Measurements from ENCODE around the gene DCP1B. TPM values are rescaled to one million over a fixed set of nuclear protein-coding genes. Genes with fewer than 3 reads are reported as not detected.

The DCP1B gene
- total and polyA plus RNA-seq, 2 donors (not counting 1 experiment from before 2014, with no cell fraction given), result 12.3 to 18.0 TPM

DNA sequence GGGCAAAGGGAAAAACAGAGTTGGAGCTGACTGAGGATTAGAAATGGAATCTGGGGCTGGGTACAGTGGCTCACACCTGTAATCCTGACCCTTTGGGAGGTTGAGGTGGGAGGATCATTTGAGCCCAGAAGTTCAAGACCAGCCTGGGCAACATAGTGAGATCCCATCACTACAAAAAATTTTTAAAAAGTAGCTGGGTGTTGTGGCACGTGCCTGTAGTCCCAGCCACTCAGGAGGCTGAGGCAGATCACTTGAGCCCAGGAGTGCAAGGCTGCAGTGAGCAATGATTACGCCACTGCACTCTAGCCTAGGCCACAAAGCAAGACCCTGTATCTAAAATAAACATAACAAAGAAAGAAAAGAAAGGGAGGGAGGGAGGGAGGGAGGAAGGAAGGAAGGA is 14.9 kb upstream of the DCP1B start:
- H4K20me1 ChIP-seq (ENCODE audit: control insufficient read depth, insufficient read depth, low read length, poor library complexity, severe bottlenecking), result no peaks in the 10 kb centered on the region
- TF ChIP-seq, protein P1, sequence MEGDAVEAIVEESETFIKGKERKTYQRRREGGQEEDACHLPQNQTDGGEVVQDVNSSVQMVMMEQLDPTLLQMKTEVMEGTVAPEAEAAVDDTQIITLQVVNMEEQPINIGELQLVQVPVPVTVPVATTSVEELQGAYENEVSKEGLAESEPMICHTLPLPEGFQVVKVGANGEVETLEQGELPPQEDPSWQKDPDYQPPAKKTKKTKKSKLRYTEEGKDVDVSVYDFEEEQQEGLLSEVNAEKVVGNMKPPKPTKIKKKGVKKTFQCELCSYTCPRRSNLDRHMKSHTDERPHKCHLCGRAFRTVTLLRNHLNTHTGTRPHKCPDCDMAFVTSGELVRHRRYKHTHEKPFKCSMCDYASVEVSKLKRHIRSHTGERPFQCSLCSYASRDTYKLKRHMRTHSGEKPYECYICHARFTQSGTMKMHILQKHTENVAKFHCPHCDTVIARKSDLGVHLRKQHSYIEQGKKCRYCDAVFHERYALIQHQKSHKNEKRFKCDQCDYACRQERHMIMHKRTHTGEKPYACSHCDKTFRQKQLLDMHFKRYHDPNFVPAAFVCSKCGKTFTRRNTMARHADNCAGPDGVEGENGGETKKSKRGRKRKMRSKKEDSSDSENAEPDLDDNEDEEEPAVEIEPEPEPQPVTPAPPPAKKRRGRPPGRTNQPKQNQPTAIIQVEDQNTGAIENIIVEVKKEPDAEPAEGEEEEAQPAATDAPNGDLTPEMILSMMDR (IDR thresholded peaks at IDR 0.05), result no peak
- no peak for TF ChIP-seq EZH2 (IDR thresholded peaks at IDR 0.05; ENCODE audit: borderline replicate concordance, insufficient read depth, low read depth, low read length, poor library complexity, severe bottlenecking)
- no peak overlapping the region for H3K4me2 ChIP-seq (replicated peaks; ENCODE audit: low read depth, low read length, poor library complexity, severe bottlenecking)
- no peak overlapping the region for H3K9ac ChIP-seq (ENCODE audit: low read length)
- H3K27ac Mint-ChIP-seq, result no peak overlapping the region
- H3K27me3 Mint-ChIP-seq, result peaks cover 14% of the 10 kb centered on the region
- no peak overlapping the region for H2AFZ ChIP-seq (ENCODE audit: insufficient read depth, low read depth, low read length, poor library complexity, severe bottlenecking)
- peaks cover 0 to 3% (median 0%) of the 10 kb centered on the region in 3 donors for H3K9me3 ChIP-seq (ENCODE audit: control extremely low read depth in 1 of 3, control insufficient read depth in 2 of 3, insufficient read depth in 1 of 3, low read length in 2 of 3)
- no peaks in the 10 kb centered on the region for H3K9me3 Mint-ChIP-seq (ENCODE audit: insufficient read depth)
- POLR2A ChIA-PET, result no interaction called here
- DNase-seq, result no peak
- WGBS (ENCODE audit: insufficient coverage), result no CpG with 5 or more reads among the region's 2 CpGs
- H3K4me1 Mint-ChIP-seq, result no peaks in the 10 kb centered on the region
- CTCF ChIA-PET, result interaction anchor here (0.5 kb wide), 1 partner anchor 366 kb away, joined by 5 read pairs; no protein-coding TSS in a partner anchor
- no peak for ATAC-seq (ENCODE audit: low read depth)
- H3K4me3 ChIP-seq (ENCODE audit: control extremely low read depth in 1 of 5, extremely low read depth in 1 of 5, insufficient read depth in 1 of 5, low read depth in 2 of 5, low read length in 4 of 5), result no peak overlapping the region
- peaks cover 0 to 4% (median 0%) of the 10 kb centered on the region in 4 experiments for H3K27me3 ChIP-seq (replicated peaks in 1 of 4; ENCODE audit: control extremely low read depth in 1 of 4, control insufficient read depth in 3 of 4, insufficient read depth in 4 of 4, low read length in 3 of 4)
- no peaks in the 10 kb centered on the region for H3K4me1 ChIP-seq (ENCODE audit: control insufficient read depth in 2 of 2, insufficient read depth in 2 of 2, low read length in 2 of 2)
- no peaks in the 10 kb centered on the region for H3K36me3 ChIP-seq (replicated peaks in 1 of 2; ENCODE audit: control extremely low read depth in 1 of 2, control insufficient read depth in 1 of 2, extremely low read depth in 1 of 2, insufficient read depth in 2 of 2, low read length in 1 of 2)
- H3K4me3 Mint-ChIP-seq, result no peak overlapping the region
- H3K27ac ChIP-seq (ENCODE audit: low read length in 2 of 2), result no peak overlapping the region
- H3K79me2 ChIP-seq (ENCODE audit: control insufficient read depth, insufficient read depth, low read length), result no peaks in the 10 kb centered on the region
- intact Hi-C loops (cut with micrococcal nuclease), result no loop called here

DNA sequence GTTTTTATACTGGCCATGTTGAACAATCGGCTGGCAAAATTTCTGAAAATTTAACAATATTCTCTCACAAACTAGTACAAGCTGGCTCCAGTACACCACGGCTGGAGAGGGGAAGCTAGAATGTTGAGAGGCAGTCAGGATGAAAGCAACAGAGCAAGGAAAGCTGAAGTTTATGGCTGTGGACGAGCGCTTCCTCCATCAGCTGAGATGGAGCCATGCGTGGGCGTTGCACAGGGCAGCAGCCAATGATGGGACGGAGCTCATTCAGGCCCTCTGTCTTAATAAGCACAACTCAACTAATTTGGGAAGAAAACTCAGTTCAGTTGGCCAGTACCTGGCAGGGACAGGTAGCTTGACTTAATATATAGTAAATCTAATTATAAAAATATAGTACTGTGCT is 14.1 kb upstream of the DCP1B start:
- peaks cover 12% of the 10 kb centered on the region for H3K27me3 Mint-ChIP-seq
- H3K4me3 Mint-ChIP-seq, result no peak overlapping the region

More for the DNA sequence above, 14.1 kb upstream of the DCP1B start:
- H3K79me2 ChIP-seq (ENCODE audit: control insufficient read depth, insufficient read depth, low read length), result no peaks in the 10 kb centered on the region
- intact Hi-C loops (cut with micrococcal nuclease), result no loop called here
- no peak overlapping the region for H3K27ac ChIP-seq (ENCODE audit: low read length in 2 of 2)
- DNase-seq, result no peak
- no peak overlapping the region for H2AFZ ChIP-seq (ENCODE audit: insufficient read depth, low read depth, low read length, poor library complexity, severe bottlenecking)
- ATAC-seq (ENCODE audit: low read depth), result no peak
- peaks cover 0 to 3% (median 0%) of the 10 kb centered on the region in 3 donors for H3K9me3 ChIP-seq (ENCODE audit: control extremely low read depth in 1 of 3, control insufficient read depth in 2 of 3, insufficient read depth in 1 of 3, low read length in 2 of 3)
- ChIA-PET CTCF (no interaction called here), POLR2A (no interaction called here)
- H3K4me3 ChIP-seq (ENCODE audit: control extremely low read depth in 1 of 5, extremely low read depth in 1 of 5, insufficient read depth in 1 of 5, low read depth in 2 of 5, low read length in 4 of 5), result no peak overlapping the region
- H4K20me1 ChIP-seq (ENCODE audit: control insufficient read depth, insufficient read depth, low read length, poor library complexity, severe bottlenecking), result no peaks in the 10 kb centered on the region
- no peak overlapping the region for H3K27ac Mint-ChIP-seq
- H3K4me1 Mint-ChIP-seq, result no peaks in the 10 kb centered on the region
- H3K4me1 ChIP-seq (ENCODE audit: control insufficient read depth in 2 of 2, insufficient read depth in 2 of 2, low read length in 2 of 2), result no peaks in the 10 kb centered on the region
- H3K27me3 ChIP-seq (replicated peaks in 1 of 4; ENCODE audit: control extremely low read depth in 1 of 4, control insufficient read depth in 3 of 4, insufficient read depth in 4 of 4, low read length in 3 of 4), result peaks cover 0 to 4% (median 0%) of the 10 kb centered on the region in 4 experiments
- H3K4me2 ChIP-seq (replicated peaks; ENCODE audit: low read depth, low read length, poor library complexity, severe bottlenecking), result no peak overlapping the region
- no peaks in the 10 kb centered on the region for H3K36me3 ChIP-seq (replicated peaks in 1 of 2; ENCODE audit: control extremely low read depth in 1 of 2, control insufficient read depth in 1 of 2, extremely low read depth in 1 of 2, insufficient read depth in 2 of 2, low read length in 1 of 2)
- TF ChIP-seq, protein P1 (IDR thresholded peaks at IDR 0.05), result no peak
- no peak for TF ChIP-seq EZH2 (IDR thresholded peaks at IDR 0.05; ENCODE audit: borderline replicate concordance, insufficient read depth, low read depth, low read length, poor library complexity, severe bottlenecking)
- WGBS (ENCODE audit: insufficient coverage), result 90% methylated on average over 3 of the region's 7 CpGs
- H3K9me3 Mint-ChIP-seq (ENCODE audit: insufficient read depth), result no peaks in the 10 kb centered on the region
- no peak overlapping the region for H3K9ac ChIP-seq (ENCODE audit: low read length)
